Measurements from ENCODE around the gene FAIM2.

- TF ChIP-seq IRF5 (IDR thresholded peaks at IDR 0.05; ENCODE audit: borderline replicate concordance) (no peak), CTCF (IDR thresholded peaks at IDR 0.05 in 2 of 3, conservative IDR thresholded peaks at IDR 0.05 in 1 of 3; ENCODE audit: control insufficient read depth in 2 of 3, extremely low read depth in 1 of 3, insufficient read depth in 1 of 3, low read depth in 3 of 3, low read length in 3 of 3) (no peak), STAT3 (IDR thresholded peaks at IDR 0.05; ENCODE audit: low read depth, low read length) (no peak), TBL1XR1 (IDR thresholded peaks at IDR 0.05; ENCODE audit: low read depth, low read length) (no peak), RFX5 (IDR thresholded peaks at IDR 0.05; ENCODE audit: low read depth, low read length) (no peak), STAT1 (conservative IDR thresholded peaks at IDR 0.05) (no peak)
These were observed 4.3 kb downstream of the FAIM2 start for GRCh38 chr12:49899286-49899843.

All from GM12878 (cell line).